Cardiac muscle cell (in vitro differentiated cells and primary cell): Measurements from ENCODE around the gene GPR176. TPM values are rescaled to one million over a fixed set of nuclear protein-coding genes. Genes with fewer than 3 reads are reported as not detected.

Experiments
- DNase-seq, 2 donors: peaks; one replicate each; pipeline versions ENCODE4 v3.0.0 to v3.0.0-alpha.2; 2010 to 2017; ENCODE audit warnings: low read depth in 1 of 2, low spot score in 1 of 2
- H3K27ac ChIP-seq: fragments of 200-600 bp; sonication (generic); 2 replicates; pipeline ENCODE4 v1.5.1; 2016
- H3K27me3 ChIP-seq: fragments of 200-600 bp; sonication (generic); 2 replicates; pipeline ENCODE4 v1.6.0; 2016; ENCODE audit warnings: control low read depth
- H3K36me3 ChIP-seq: fragments of 200-600 bp; sonication (generic); 2 replicates; pipeline ENCODE4 v1.5.1; 2016; ENCODE audit warnings: control low read depth
- H3K4me1 ChIP-seq: fragments of 200-600 bp; sonication (generic); 2 replicates; pipeline ENCODE4 v1.8.1; 2017; ENCODE audit warnings: low read depth, mild to moderate bottlenecking, mixed run types
- H3K4me3 ChIP-seq: fragments of 200-600 bp; sonication (generic); 2 replicates; pipeline ENCODE4 v1.5.1; 2016; ENCODE audit warnings: mild to moderate bottlenecking
- H3K9me3 ChIP-seq: fragments of 200-600 bp; sonication (generic); 2 replicates; pipeline ENCODE4 v1.5.1; 2017; ENCODE audit warnings: low read depth, mild to moderate bottlenecking, control low read depth
- CTCF ChIP-seq: IDR thresholded peaks from 2 replicates; pipeline ENCODE4 v1.5.1; 2012; ENCODE audit warnings: low read depth, mild to moderate bottlenecking, low read length
- polyA plus RNA-seq: library from polyadenylated mRNA; unstranded; fragments of >200 nt; fragmentation: Nextera tagmentation; extraction: Ambion mirVana; gene quantifications from 2 replicates; pipeline ENCODE4 v1.2.1, GENCODE V29; 2016
- total RNA-seq: library from RNA; depleted of rRNA; stranded (reverse); fragments of >200 nt; gene quantifications from 2 replicates; pipeline ENCODE4 v1.2.3, GENCODE V29; 2016

Gene GPR176
- total and polyA plus RNA-seq, 2 experiments from 2014 or later, result 1.4 to 5.6 TPM

GRCh38 chr15:39828374-39828931, 91.6 kb downstream of the GPR176 start:
- Histone ChIP-seq H3K27me3 (no peaks in the 10 kb centered on the region), H3K36me3 (no peaks in the 10 kb centered on the region), H3K4me1 (peaks cover 19% of the 10 kb centered on the region), H3K4me3 (no peak overlapping the region), H3K27ac (no peak overlapping the region), H3K9me3 (no peaks in the 10 kb centered on the region)
- TF ChIP-seq CTCF, result no peak
- peak; percentile 56 to 77 for DNase-seq

DNA sequence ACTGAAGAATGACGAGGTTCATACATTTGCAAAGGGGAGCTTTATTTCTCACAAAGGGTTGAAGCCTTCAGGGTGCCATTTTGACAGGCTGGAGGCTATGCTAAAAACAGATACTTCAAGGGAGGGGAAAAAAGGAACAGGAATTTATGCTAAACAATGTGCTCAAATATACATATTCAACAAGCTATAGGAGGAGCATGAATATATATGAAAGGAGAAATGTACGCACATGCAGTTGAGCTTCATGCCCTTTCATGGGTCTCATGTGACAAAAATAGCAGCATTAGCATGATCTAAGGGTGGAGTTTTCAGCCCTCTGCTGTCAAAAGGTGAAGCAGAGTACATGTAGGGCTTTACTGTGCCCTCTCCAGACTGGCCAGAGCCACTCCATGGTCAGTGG, 93.1 kb downstream of the GPR176 start:
- Histone ChIP-seq H3K27me3 (no peaks in the 10 kb centered on the region), H3K27ac (no peak overlapping the region)

GRCh38 chr15:39823634-39824033, 96.4 kb downstream of the GPR176 start:
- H3K27me3 ChIP-seq, result no peaks in the 10 kb centered on the region
- no peak overlapping the region for H3K27ac ChIP-seq
- H3K36me3 ChIP-seq, result no peaks in the 10 kb centered on the region
- no peaks in the 10 kb centered on the region for H3K9me3 ChIP-seq
- TF ChIP-seq CTCF, result no peak
- DNase-seq, result no peak
- peaks cover 19% of the 10 kb centered on the region for H3K4me1 ChIP-seq
- H3K4me3 ChIP-seq, result no peak overlapping the region

More for the DNA sequence above, 93.1 kb downstream of the GPR176 start:
- no peak overlapping the region for H3K4me3 ChIP-seq
- no peak for DNase-seq
- H3K9me3 ChIP-seq, result no peaks in the 10 kb centered on the region
- no peak for TF ChIP-seq CTCF
- H3K36me3 ChIP-seq, result no peaks in the 10 kb centered on the region
- H3K4me1 ChIP-seq, result peaks cover 19% of the 10 kb centered on the region

DNA sequence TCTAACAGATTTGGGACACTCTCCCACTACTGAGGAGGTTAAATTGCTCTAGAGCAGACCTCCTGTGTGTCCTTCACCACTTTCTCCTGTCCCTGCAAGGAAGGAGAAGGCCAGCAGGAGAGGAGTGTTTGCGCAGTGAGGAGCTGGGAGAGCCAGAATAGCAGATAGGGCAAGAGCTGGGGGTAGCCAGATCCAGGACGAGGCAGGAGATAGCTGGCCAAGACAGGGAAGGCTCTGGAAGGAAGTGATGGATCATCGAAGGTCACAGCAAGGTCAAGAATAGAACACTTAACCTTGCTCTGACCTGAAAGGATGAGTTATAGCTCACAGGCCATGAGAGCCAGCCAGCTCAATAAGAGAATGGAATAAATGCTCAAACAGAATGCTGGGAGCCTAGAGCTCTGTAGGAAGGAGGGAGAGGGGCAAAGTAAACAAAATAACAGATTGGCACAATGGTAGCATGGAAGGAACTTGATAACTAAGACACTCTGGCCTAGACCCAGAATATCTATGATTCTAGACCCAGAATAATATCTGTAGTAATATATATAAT, 99.9 kb downstream of the GPR176 start:
- Histone ChIP-seq H3K27me3 (no peaks in the 10 kb centered on the region), H3K4me1 (no peaks in the 10 kb centered on the region), H3K36me3 (no peaks in the 10 kb centered on the region), H3K9me3 (no peaks in the 10 kb centered on the region), H3K4me3 (no peak overlapping the region), H3K27ac (no peak overlapping the region)
- no peak for DNase-seq
- no peak for TF ChIP-seq CTCF

GRCh38 chr15:39819533-39819932, 100.5 kb downstream of the GPR176 start:
- Histone ChIP-seq H3K36me3 (no peaks in the 10 kb centered on the region), H3K4me3 (no peak overlapping the region), H3K27ac (no peak overlapping the region), H3K27me3 (no peaks in the 10 kb centered on the region), H3K4me1 (no peaks in the 10 kb centered on the region), H3K9me3 (no peaks in the 10 kb centered on the region)
- TF ChIP-seq CTCF, result no peak
- no peak for DNase-seq
